HepG2 (cell line): ENCODE results near the gene CCDC57. TPM values are rescaled to one million over a fixed set of nuclear protein-coding genes. Genes with fewer than 3 reads are reported as not detected.

ENCODE experiments used
- CCAR2 ChIP-seq: fragments of 200-400 bp; formaldehyde crosslinking; optimal IDR thresholded peaks from 2 replicates; pipeline ENCODE3; 2018; ENCODE audit warnings: low read depth, mild to moderate bottlenecking, low read length, moderate library complexity
- HBP1 ChIP-seq: IDR thresholded peaks from 2 replicates; pipeline ENCODE4 v1.6.1; 2016; ENCODE audit warnings: low read depth, control low read depth
- HNF1A ChIP-seq, 2 experiments: sonication (generic) in 1 of 2; formaldehyde crosslinking in 1 of 2; IDR thresholded peaks; 2 replicates each; pipeline versions ENCODE4 v1.4.0 to v1.6.1; 2016 to 2020; ENCODE audit warnings: borderline replicate concordance in 1 of 2, low read depth in 1 of 2, mild to moderate bottlenecking in 1 of 2, missing genetic modification reagents in 1 of 2
- IKZF1 ChIP-seq: fragments of 450-650 bp; IDR thresholded peaks from 2 replicates; pipeline ENCODE4 v1.7.1; 2016
- PHF5A ChIP-seq: IDR thresholded peaks from one replicate; pipeline ENCODE4 v1.6.1; 2018; ENCODE audit warnings: low read depth, missing genetic modification reagents; ENCODE audit not compliant: unreplicated experiment
- PREB ChIP-seq: sonication (generic); formaldehyde crosslinking; IDR thresholded peaks from 2 replicates; pipeline ENCODE4 v1.4.0; 2020; ENCODE audit warnings: missing genetic modification reagents
- SALL1 ChIP-seq: sonication (generic); formaldehyde crosslinking; IDR thresholded peaks from 2 replicates; pipeline ENCODE4 v1.8.0; 2022; ENCODE audit warnings: mild to moderate bottlenecking, missing genetic modification reagents
- SIX1 ChIP-seq: sonication (generic); formaldehyde crosslinking; IDR thresholded peaks from 2 replicates; pipeline ENCODE4 v1.4.0; 2020; ENCODE audit warnings: missing genetic modification reagents, borderline replicate concordance
- WIZ ChIP-seq: sonication (generic); formaldehyde crosslinking; IDR thresholded peaks from 2 replicates; pipeline ENCODE4 v1.5.1; 2020; ENCODE audit warnings: mild to moderate bottlenecking, missing genetic modification reagents
- ZNF136 ChIP-seq: sonication (generic); formaldehyde crosslinking; IDR thresholded peaks from 2 replicates; pipeline ENCODE4 v1.8.1; 2022; ENCODE audit warnings: low read depth, mild to moderate bottlenecking, moderate library complexity, missing genetic modification reagents
- ZNF18 ChIP-seq: sonication (generic); formaldehyde crosslinking; IDR thresholded peaks from 2 replicates; pipeline ENCODE4 v1.8.0; 2022; ENCODE audit warnings: mild to moderate bottlenecking, missing genetic modification reagents; ENCODE audit not compliant: insufficient replicate concordance
- ZNF496 ChIP-seq: sonication (generic); formaldehyde crosslinking; IDR thresholded peaks from 2 replicates; pipeline ENCODE4 v1.8.1; 2023; ENCODE audit warnings: mild to moderate bottlenecking, moderate library complexity, missing genetic modification reagents; ENCODE audit not compliant: insufficient replicate concordance
- polyA plus RNA-seq, 8 experiments: library from polyadenylated mRNA; depleted of rRNA in 3 of 8; stranded (reverse) in 7 of 8; unstranded in 1 of 8; fragments of >200 nt; fragmentation: Illumina TruSeq in 4 of 8; extraction: Trizol in 4 of 8; gene quantifications; 2 replicates each; pipeline versions ENCODE4 v1.2.1 to v1.2.3, GENCODE V29; 2011 to 2016; ENCODE audit warnings: low read depth in 4 of 8, missing spikeins in 1 of 8, mixed read lengths in 1 of 8; ENCODE audit not compliant: insufficient read depth in 1 of 8
- total RNA-seq, 5 experiments: library from RNA; depleted of rRNA; stranded (reverse); fragments of >200 nt; fragmentation: Illumina TruSeq; extraction: Trizol; gene quantifications; 2 replicates each; pipeline ENCODE4 v1.2.3, GENCODE V29; 2016; ENCODE audit warnings: low read depth in 1 of 5
- TF ChIP-seq, protein P1 (sequence below): sonication (generic); formaldehyde crosslinking; IDR thresholded peaks from 2 replicates; pipeline ENCODE4 v1.4.0; 2020; ENCODE audit warnings: mild to moderate bottlenecking, low read depth, missing genetic modification reagents
- TF ChIP-seq, protein P2 (sequence below): sonication (generic); formaldehyde crosslinking; IDR thresholded peaks from 2 replicates; pipeline ENCODE4 v1.4.0; 2020; ENCODE audit warnings: missing genetic modification reagents

CCDC57 gene
- total and polyA plus RNA-seq, 2 of the 13 experiments (the other 11 are each of a cell fraction or from before 2014, with no cell fraction given) = 59.3 to 59.9 TPM

GRCh38 chr17:82229698-82230608, 17.3 kb upstream of the CCDC57 start (continued):
- peak; percentile 59; the same call in 1 of the 2 replicates for TF ChIP-seq HBP1 (CRISPR knock-in tag)
- peak; percentile 17; the same call in 1 of the 2 replicates for TF ChIP-seq HNF1A (IDR thresholded peaks at IDR 0.05; ENCODE audit: low read depth)
- TF ChIP-seq HNF1A (CRISPR knock-in tag; IDR thresholded peaks at IDR 0.05; ENCODE audit: borderline replicate concordance) = no peak
- no peak for TF ChIP-seq ZNF496 (CRISPR knock-in tag)
- no peak for TF ChIP-seq ZNF136 (CRISPR knock-in tag)
- TF ChIP-seq, protein P1, sequence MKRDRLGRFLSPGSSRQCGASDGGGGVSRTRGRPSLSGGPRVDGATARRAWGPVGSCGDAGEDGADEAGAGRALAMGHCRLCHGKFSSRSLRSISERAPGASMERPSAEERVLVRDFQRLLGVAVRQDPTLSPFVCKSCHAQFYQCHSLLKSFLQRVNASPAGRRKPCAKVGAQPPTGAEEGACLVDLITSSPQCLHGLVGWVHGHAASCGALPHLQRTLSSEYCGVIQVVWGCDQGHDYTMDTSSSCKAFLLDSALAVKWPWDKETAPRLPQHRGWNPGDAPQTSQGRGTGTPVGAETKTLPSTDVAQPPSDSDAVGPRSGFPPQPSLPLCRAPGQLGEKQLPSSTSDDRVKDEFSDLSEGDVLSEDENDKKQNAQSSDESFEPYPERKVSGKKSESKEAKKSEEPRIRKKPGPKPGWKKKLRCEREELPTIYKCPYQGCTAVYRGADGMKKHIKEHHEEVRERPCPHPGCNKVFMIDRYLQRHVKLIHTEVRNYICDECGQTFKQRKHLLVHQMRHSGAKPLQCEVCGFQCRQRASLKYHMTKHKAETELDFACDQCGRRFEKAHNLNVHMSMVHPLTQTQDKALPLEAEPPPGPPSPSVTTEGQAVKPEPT (CRISPR knock-in tag) = no peak
- TF ChIP-seq SIX1 (CRISPR knock-in tag) = no peak
- peak; percentile 60 for TF ChIP-seq SALL1
- TF ChIP-seq CCAR2 = no peak
- TF ChIP-seq IKZF1 = no peak
- peak; percentile 18 for TF ChIP-seq ZNF18 (CRISPR knock-in tag)
- TF ChIP-seq, protein P2, sequence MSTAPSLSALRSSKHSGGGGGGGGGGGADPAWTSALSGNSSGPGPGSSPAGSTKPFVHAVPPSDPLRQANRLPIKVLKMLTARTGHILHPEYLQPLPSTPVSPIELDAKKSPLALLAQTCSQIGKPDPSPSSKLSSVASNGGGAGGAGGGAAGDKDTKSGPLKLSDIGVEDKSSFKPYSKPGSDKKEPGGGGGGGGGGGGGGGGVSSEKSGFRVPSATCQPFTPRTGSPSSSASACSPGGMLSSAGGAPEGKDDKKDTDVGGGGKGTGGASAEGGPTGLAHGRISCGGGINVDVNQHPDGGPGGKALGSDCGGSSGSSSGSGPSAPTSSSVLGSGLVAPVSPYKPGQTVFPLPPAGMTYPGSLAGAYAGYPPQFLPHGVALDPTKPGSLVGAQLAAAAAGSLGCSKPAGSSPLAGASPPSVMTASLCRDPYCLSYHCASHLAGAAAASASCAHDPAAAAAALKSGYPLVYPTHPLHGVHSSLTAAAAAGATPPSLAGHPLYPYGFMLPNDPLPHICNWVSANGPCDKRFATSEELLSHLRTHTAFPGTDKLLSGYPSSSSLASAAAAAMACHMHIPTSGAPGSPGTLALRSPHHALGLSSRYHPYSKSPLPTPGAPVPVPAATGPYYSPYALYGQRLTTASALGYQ (CRISPR knock-in tag) = no peak
- 0 out of 2 replicates have a peak, but pooled peaks have one; percentile 18 for TF ChIP-seq WIZ (CRISPR knock-in tag)
- peak; percentile 55 for TF ChIP-seq PHF5A (CRISPR knock-in tag)
- no peak for TF ChIP-seq PREB (CRISPR knock-in tag)
